ENCODE results near the gene VPS13D. TPM values are rescaled to one million over a fixed set of nuclear protein-coding genes. Genes with fewer than 3 reads are reported as not detected.

VPS13D gene
- total RNA-seq, 1 experiment from 2014 or later, result 30.7 TPM

GRCh38 chr1:12506281-12507280, 276.8 kb downstream of the VPS13D start:
- ATAC-seq, result no peak
- no peak overlapping the region for H3K4me3 ChIP-seq (ENCODE audit: low read length)
- no peaks in the 10 kb centered on the region for H3K79me2 ChIP-seq (ENCODE audit: low read length)
- no TSS peak for BruUV-seq (replicated peaks)
- H3K36me3 ChIP-seq (ENCODE audit: low read depth, low read length), result 0 out of 2 replicates have a peak, but pooled peaks cover 3% of the 10 kb centered on the region
- no peak for DNase-seq
- ChIA-PET POLR2A (ENCODE audit: unreplicated experiment) (no interaction called here), CTCF (no interaction called here)
- H3K4me1 ChIP-seq (ENCODE audit: insufficient read depth, low read length), result peaks cover 11% of the 10 kb centered on the region
- no peak overlapping the region for H3K4me2 ChIP-seq (ENCODE audit: low read length)
- no peak overlapping the region for H3K9ac ChIP-seq (ENCODE audit: low read length)
- no peaks in the 10 kb centered on the region for H3K9me3 ChIP-seq (ENCODE audit: low read length)
- no peak for TF ChIP-seq EZH2phosphoT487 (IDR thresholded peaks at IDR 0.05; ENCODE audit: borderline replicate concordance, low read length)
- TF ChIP-seq CTCF (conservative IDR thresholded peaks at IDR 0.05; ENCODE audit: low read depth, low read length), result no peak
- no peak for TF ChIP-seq EZH2 (IDR thresholded peaks at IDR 0.05; ENCODE audit: low read length, unreplicated experiment)
- intact Hi-C loops (cut with micrococcal nuclease), result no loop called here
- no peak overlapping the region for H2AFZ ChIP-seq (ENCODE audit: low read length)
- no peaks in the 10 kb centered on the region for H4K20me1 ChIP-seq (ENCODE audit: low read length)
- no peak overlapping the region for H3K27ac ChIP-seq (ENCODE audit: low read length)
- no peaks in the 10 kb centered on the region for H3F3A ChIP-seq (ENCODE audit: low read length, unreplicated experiment)
- H3K27me3 ChIP-seq (ENCODE audit: low read length), result no peaks in the 10 kb centered on the region
- H3K9me2 ChIP-seq (replicated peaks; ENCODE audit: low read length), result no peaks in the 10 kb centered on the region

- no peaks in the 10 kb centered on the region for H3K9me2 ChIP-seq (replicated peaks; ENCODE audit: low read length)
- no peak for ATAC-seq
- intact Hi-C loops (cut with micrococcal nuclease), result no loop called here
- 0 out of 2 replicates have a peak, but pooled peaks cover under 1% of the 10 kb centered on the region for H3K4me1 ChIP-seq (ENCODE audit: insufficient read depth, low read length)
- no peaks in the 10 kb centered on the region for H4K20me1 ChIP-seq (ENCODE audit: low read length)
- no TSS peak for BruUV-seq (replicated peaks)
- no peak overlapping the region for H3K27ac ChIP-seq (ENCODE audit: low read length)
- no peaks in the 10 kb centered on the region for H3K79me2 ChIP-seq (ENCODE audit: low read length)
- TF ChIP-seq EZH2 (IDR thresholded peaks at IDR 0.05; ENCODE audit: low read length, unreplicated experiment), result no peak
- no peak for TF ChIP-seq CTCF (conservative IDR thresholded peaks at IDR 0.05; ENCODE audit: low read depth, low read length)
- no peak for TF ChIP-seq EZH2phosphoT487 (IDR thresholded peaks at IDR 0.05; ENCODE audit: borderline replicate concordance, low read length)
- H3K9ac ChIP-seq (ENCODE audit: low read length), result no peak overlapping the region
- H2AFZ ChIP-seq (ENCODE audit: low read length), result no peak overlapping the region
- no peaks in the 10 kb centered on the region for H3K27me3 ChIP-seq (ENCODE audit: low read length)
- ChIA-PET POLR2A (ENCODE audit: unreplicated experiment) (no interaction called here), CTCF (no interaction called here)
- H3K4me3 ChIP-seq (ENCODE audit: low read length), result no peak overlapping the region
- no peaks in the 10 kb centered on the region for H3F3A ChIP-seq (ENCODE audit: low read length, unreplicated experiment)
- no peak for DNase-seq
- H3K4me2 ChIP-seq (ENCODE audit: low read length), result no peak overlapping the region
- H3K9me3 ChIP-seq (ENCODE audit: low read length), result no peaks in the 10 kb centered on the region
- 0 out of 2 replicates have a peak, but pooled peaks cover 3% of the 10 kb centered on the region for H3K36me3 ChIP-seq (ENCODE audit: low read depth, low read length)
Measured at GRCh38 chr1:12507631-12508030, 277.8 kb downstream of the VPS13D start.

GRCh38 chr1:12508849-12509248, 279.0 kb downstream of the VPS13D start:
- ATAC-seq, result no peak
- H3K9me3 ChIP-seq (ENCODE audit: low read length), result no peaks in the 10 kb centered on the region

More at GRCh38 chr1:12508849-12509248, 279.0 kb downstream of the VPS13D start:
- Histone ChIP-seq H3K9me2 (replicated peaks; ENCODE audit: low read length) (no peaks in the 10 kb centered on the region), H3K79me2 (ENCODE audit: low read length) (no peaks in the 10 kb centered on the region), H3K9ac (ENCODE audit: low read length) (no peak overlapping the region), H4K20me1 (ENCODE audit: low read length) (no peaks in the 10 kb centered on the region), H3F3A (ENCODE audit: low read length, unreplicated experiment) (no peaks in the 10 kb centered on the region), H3K4me1 (ENCODE audit: insufficient read depth, low read length) (no peaks in the 10 kb centered on the region), H3K27me3 (ENCODE audit: low read length) (no peaks in the 10 kb centered on the region), H3K27ac (ENCODE audit: low read length) (no peak overlapping the region), H3K36me3 (ENCODE audit: low read depth, low read length) (0 out of 2 replicates have a peak, but pooled peaks cover 3% of the 10 kb centered on the region), H3K4me2 (ENCODE audit: low read length) (no peak overlapping the region), H3K4me3 (ENCODE audit: low read length) (no peak overlapping the region), H2AFZ (ENCODE audit: low read length) (no peak overlapping the region)
- DNase-seq, result no peak
- CTCF ChIA-PET, result no interaction called here
- intact Hi-C loops (cut with micrococcal nuclease), result no loop called here
- POLR2A ChIA-PET (ENCODE audit: unreplicated experiment), result no interaction called here
- TF ChIP-seq EZH2 (IDR thresholded peaks at IDR 0.05; ENCODE audit: low read length, unreplicated experiment), result no peak
- TF ChIP-seq EZH2phosphoT487 (IDR thresholded peaks at IDR 0.05; ENCODE audit: borderline replicate concordance, low read length), result no peak
- TF ChIP-seq CTCF (conservative IDR thresholded peaks at IDR 0.05; ENCODE audit: low read depth, low read length), result no peak
- BruUV-seq (replicated peaks), result no TSS peak

Measured in PC-3 (cell line).